Measurements from ENCODE around the gene OTOP3.

The OTOP3 gene

DNA sequence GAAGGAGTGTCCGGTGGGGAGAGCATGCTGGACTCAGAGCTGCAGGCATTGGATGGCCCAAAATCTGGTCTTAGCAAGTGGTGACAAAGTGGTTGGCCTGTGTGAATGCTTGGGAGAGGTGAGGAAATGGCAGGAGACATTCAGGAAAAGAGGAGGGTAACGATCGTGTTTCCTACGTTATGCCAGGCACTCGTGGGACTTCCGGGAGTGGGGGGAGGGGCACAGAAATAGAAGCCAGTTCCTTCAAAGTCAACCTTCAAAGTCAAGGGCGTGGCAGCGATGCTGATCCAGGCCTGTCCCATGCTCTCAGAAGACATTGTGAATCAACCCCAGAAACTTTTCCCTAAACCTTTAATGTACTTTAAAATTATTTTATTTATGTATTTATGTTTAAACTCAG is 3.8 kb downstream of the OTOP3 start:
- H3K4me1 ChIP-seq (ENCODE audit: low read length): no peaks in the 10 kb centered on the region; the same call in 1 of the 2 replicates
- no peak overlapping the region for H3K9ac ChIP-seq (ENCODE audit: low read length)
- no peak overlapping the region for H3K4me3 ChIP-seq (ENCODE audit: low read length)
- no peak overlapping the region for H2AFZ ChIP-seq (ENCODE audit: low read depth, low read length)
- H3K27me3 ChIP-seq (ENCODE audit: low read depth, low read length): no peaks in the 10 kb centered on the region
- H4K20me1 ChIP-seq (ENCODE audit: insufficient read depth, low read length): no peaks in the 10 kb centered on the region
- TF ChIP-seq, protein P1, sequence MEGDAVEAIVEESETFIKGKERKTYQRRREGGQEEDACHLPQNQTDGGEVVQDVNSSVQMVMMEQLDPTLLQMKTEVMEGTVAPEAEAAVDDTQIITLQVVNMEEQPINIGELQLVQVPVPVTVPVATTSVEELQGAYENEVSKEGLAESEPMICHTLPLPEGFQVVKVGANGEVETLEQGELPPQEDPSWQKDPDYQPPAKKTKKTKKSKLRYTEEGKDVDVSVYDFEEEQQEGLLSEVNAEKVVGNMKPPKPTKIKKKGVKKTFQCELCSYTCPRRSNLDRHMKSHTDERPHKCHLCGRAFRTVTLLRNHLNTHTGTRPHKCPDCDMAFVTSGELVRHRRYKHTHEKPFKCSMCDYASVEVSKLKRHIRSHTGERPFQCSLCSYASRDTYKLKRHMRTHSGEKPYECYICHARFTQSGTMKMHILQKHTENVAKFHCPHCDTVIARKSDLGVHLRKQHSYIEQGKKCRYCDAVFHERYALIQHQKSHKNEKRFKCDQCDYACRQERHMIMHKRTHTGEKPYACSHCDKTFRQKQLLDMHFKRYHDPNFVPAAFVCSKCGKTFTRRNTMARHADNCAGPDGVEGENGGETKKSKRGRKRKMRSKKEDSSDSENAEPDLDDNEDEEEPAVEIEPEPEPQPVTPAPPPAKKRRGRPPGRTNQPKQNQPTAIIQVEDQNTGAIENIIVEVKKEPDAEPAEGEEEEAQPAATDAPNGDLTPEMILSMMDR (IDR thresholded peaks at IDR 0.05; ENCODE audit: low read depth, low read length): no peak
- H3K9me3 ChIP-seq (ENCODE audit: insufficient read depth, low read length): no peaks in the 10 kb centered on the region
- no peak overlapping the region for H3K4me2 ChIP-seq (ENCODE audit: low read length)
- H3K36me3 ChIP-seq (replicated peaks; ENCODE audit: low read depth, low read length): no peaks in the 10 kb centered on the region
- no peaks in the 10 kb centered on the region for H3K79me2 ChIP-seq (ENCODE audit: low read length)
- no peak overlapping the region for H3K27ac ChIP-seq (ENCODE audit: low read length)

DNA sequence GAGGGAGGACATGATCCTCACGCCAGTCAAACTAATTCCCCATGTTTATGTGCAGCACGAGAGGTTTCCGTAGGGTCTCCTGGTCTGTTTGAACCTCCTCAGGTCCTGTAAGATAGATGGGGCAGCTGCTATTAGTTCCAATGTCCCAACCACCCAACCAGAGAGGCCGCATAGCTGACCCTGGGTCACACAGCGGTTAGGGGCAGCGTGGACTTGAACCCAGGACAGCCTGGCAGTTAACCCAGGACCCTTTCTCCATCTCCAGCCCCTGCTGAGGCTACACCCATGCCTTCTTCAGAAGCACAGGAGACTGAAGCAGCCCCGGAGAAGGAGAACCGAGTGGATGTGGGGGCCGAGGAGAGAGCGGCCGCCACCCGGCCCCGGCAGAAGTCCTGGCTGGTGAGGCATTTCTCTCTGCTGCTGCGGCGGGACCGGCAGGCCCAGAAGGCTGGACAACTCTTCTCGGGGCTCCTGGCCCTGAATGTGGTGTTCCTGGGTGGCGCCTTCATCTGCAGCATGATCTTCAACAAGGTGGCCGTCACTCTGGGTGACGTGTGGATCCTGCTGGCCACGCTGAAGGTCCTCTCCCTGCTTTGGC is 5.5 kb downstream of the OTOP3 start:
- TF ChIP-seq, protein P1 (IDR thresholded peaks at IDR 0.05; ENCODE audit: low read depth, low read length): no peak
- no peak for TF ChIP-seq EZH2phosphoT487 (IDR thresholded peaks at IDR 0.05; ENCODE audit: low read depth)
- no peaks in the 10 kb centered on the region for H3K79me2 ChIP-seq (ENCODE audit: low read length)
- H3K9ac ChIP-seq (ENCODE audit: low read length): no peak overlapping the region
- no peak overlapping the region for H3K4me3 ChIP-seq (ENCODE audit: low read length)
- H3K27ac ChIP-seq (ENCODE audit: low read length): no peak overlapping the region
- no peak overlapping the region for H2AFZ ChIP-seq (ENCODE audit: low read depth, low read length)
- H3K4me2 ChIP-seq (ENCODE audit: low read length): no peak overlapping the region
- no peaks in the 10 kb centered on the region for H3K9me3 ChIP-seq (ENCODE audit: insufficient read depth, low read length)
- H3K4me1 ChIP-seq (ENCODE audit: low read length): peaks cover 16% of the 10 kb centered on the region
- no peaks in the 10 kb centered on the region for H4K20me1 ChIP-seq (ENCODE audit: insufficient read depth, low read length)
- H3K36me3 ChIP-seq (replicated peaks; ENCODE audit: low read depth, low read length): no peaks in the 10 kb centered on the region
- H3K27me3 ChIP-seq (ENCODE audit: low read depth, low read length): no peaks in the 10 kb centered on the region

DNA sequence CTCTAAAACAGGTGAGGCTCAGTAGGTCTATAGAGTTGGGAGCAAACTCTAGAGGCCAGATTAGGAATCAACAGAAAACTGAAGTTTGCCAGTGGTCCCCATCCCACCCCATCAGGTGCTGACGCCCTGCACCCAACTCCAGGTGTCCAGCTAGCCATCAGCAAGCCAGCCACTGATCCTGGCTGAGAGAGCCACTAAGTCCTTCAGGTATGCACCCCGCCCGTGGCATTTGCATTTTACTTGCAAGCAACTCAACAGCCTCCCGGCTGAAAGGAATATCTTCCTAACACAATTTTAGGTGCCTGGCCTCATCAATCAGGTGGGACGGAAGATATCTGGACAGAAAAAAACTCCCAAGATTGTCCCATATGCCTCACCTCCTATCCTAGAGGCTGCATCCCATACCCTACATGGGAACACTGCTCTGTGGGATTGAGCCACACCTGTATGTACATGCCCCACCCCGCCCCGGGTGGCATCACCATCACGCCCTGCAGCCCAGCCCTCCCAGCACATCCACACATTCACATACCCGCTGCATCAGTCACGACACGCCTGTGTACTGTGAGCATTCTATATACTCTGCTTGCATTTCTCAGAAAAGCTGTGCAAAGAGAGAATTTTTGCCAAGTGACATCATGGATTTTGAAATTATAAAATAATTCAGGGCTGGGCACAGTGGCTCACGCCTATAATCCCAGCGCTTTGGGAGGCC is 8.3 kb downstream of the OTOP3 start:
- no peak overlapping the region for H2AFZ ChIP-seq (ENCODE audit: low read depth, low read length)
- H3K4me1 ChIP-seq (ENCODE audit: low read length): peaks cover 19% of the 10 kb centered on the region
- H3K4me2 ChIP-seq (ENCODE audit: low read length): no peak overlapping the region
- TF ChIP-seq EZH2phosphoT487 (IDR thresholded peaks at IDR 0.05; ENCODE audit: low read depth): no peak
- TF ChIP-seq, protein P1 (IDR thresholded peaks at IDR 0.05; ENCODE audit: low read depth, low read length): no peak
- H4K20me1 ChIP-seq (ENCODE audit: insufficient read depth, low read length): no peaks in the 10 kb centered on the region
- H3K79me2 ChIP-seq (ENCODE audit: low read length): no peaks in the 10 kb centered on the region
- no peaks in the 10 kb centered on the region for H3K9me3 ChIP-seq (ENCODE audit: insufficient read depth, low read length)
- H3K36me3 ChIP-seq (replicated peaks; ENCODE audit: low read depth, low read length): no peaks in the 10 kb centered on the region
- no peak overlapping the region for H3K4me3 ChIP-seq (ENCODE audit: low read length)
- H3K9ac ChIP-seq (ENCODE audit: low read length): no peak overlapping the region
- no peaks in the 10 kb centered on the region for H3K27me3 ChIP-seq (ENCODE audit: low read depth, low read length)
- H3K27ac ChIP-seq (ENCODE audit: low read length): no peak overlapping the region

DNA sequence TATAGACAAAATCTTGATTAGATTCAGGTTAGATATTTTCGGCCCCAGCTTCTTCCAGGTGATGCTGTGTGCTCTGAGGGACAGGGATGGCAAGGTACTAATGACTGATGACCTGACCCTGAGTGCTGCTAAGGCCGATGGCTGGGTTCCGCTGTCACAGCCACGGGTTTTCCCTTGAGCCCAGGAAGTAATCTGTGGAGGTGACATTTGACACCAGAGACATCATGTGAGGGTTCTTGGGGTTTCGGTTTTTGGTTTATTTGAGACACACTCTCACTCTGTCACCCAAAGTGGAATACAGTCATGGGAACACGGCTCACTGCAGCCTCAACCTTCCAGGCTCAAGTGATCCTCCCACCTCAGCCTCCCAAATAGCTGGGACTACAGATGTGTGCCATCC is 9.8 kb downstream of the OTOP3 start:
- Histone ChIP-seq H3K9ac (ENCODE audit: low read length) (peak overlapping the region; percentile 44; the same call in 1 of the 2 replicates), H3K79me2 (ENCODE audit: low read length) (no peaks in the 10 kb centered on the region), H3K36me3 (replicated peaks; ENCODE audit: low read depth, low read length) (no peaks in the 10 kb centered on the region), H3K4me1 (ENCODE audit: low read length) (peaks cover 19% of the 10 kb centered on the region), H3K27ac (ENCODE audit: low read length) (peak overlapping the region; percentile 57), H3K4me3 (ENCODE audit: low read length) (peak overlapping the region; percentile 66), H3K27me3 (ENCODE audit: low read depth, low read length) (no peaks in the 10 kb centered on the region), H4K20me1 (ENCODE audit: insufficient read depth, low read length) (no peaks in the 10 kb centered on the region), H3K9me3 (ENCODE audit: insufficient read depth, low read length) (no peaks in the 10 kb centered on the region), H2AFZ (ENCODE audit: low read depth, low read length) (peak overlapping the region; percentile 66; the same call in 1 of the 2 replicates), H3K4me2 (ENCODE audit: low read length) (peak overlapping the region; percentile 72)
- no peak for TF ChIP-seq EZH2phosphoT487 (IDR thresholded peaks at IDR 0.05; ENCODE audit: low read depth)
- TF ChIP-seq, protein P1 (IDR thresholded peaks at IDR 0.05; ENCODE audit: low read depth, low read length): no peak

All from OCI-LY3 (cell line).